GM21717 (cell line): ENCODE measurements around the gene CCT8.
A peak's percentile ranks its signal among the peaks of the same experiment; 100 is the strongest.
"Not testable (repeated sequence)": the region's sequence is repeated elsewhere in the genome, so short reads cannot be mapped to it uniquely, and the experiment has no call there.

Experiments
- ATAC-seq: cut with Tn5 transposase; IDR thresholded peaks from one replicate; pipeline ENCODE4 v1.9.1; 2021; ENCODE audit warnings: mild to moderate bottlenecking, moderate library complexity; ENCODE audit not compliant: unreplicated experiment

The CCT8 gene

DNA sequence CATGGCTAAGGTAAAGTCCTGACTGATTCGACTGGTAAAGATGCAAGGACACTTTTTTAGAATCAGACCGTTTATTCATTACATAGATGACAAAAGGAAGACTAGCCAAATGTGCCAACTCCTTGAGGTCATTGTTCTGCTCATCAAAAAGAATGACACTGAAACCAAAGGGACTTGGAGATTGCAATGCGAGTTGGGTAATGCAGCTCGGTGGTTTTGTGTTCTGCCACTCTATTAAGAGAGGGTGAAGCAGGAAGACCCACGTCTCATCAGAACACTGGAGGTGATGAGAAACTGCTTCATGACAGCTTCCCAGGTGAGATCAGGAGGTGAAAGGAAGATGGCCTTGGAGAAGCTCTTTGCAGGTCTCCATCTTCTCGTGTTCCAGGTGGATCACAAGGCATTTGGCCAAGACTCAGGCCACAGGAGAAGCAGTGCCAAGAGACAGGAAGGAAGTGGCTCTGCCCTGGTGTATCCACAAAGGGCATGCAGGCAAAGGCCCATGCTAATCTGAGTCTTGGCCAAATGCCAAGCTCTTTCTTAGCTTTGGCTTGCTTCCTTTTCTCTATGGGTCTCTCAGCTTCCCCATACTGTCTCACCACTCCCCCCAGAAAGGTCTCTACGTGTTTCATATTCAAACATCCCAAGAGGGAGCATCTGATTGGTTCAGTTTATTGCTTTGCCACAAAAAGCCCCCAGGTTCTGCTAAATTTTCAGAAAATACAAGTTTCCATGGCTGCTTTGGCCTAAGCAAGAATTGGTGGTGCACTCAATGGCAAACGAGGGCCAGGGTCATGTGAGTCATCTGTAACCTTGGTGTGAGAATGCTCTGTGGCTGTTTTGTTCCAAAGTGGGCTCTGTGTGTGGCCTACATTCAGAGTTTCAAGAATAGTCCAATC lies 5.7 kb upstream of the CCT8 start:
- ATAC-seq: no peak

DNA sequence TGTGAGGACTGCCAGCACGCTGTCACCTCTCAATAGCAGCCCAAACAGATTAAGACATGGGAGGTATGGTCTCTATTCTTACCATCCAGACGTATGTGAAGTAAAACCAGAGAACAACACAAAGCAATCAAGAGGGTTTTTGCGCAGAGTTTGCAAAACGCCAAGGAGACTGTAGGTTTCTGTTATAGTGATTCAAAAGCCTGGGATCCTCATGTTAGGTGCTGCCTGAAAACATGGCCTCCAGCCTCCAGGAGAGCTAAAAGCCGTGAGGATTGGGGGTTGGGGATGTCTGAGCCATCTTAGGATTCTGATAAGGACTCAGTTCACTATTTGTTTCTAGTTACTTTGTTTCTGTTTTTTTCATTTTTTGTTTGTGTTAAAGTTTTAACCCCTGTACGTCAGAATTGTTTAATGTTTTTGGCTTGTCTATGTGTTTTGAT lies 4.2 kb upstream of the CCT8 start:
- ATAC-seq: no peak

DNA sequence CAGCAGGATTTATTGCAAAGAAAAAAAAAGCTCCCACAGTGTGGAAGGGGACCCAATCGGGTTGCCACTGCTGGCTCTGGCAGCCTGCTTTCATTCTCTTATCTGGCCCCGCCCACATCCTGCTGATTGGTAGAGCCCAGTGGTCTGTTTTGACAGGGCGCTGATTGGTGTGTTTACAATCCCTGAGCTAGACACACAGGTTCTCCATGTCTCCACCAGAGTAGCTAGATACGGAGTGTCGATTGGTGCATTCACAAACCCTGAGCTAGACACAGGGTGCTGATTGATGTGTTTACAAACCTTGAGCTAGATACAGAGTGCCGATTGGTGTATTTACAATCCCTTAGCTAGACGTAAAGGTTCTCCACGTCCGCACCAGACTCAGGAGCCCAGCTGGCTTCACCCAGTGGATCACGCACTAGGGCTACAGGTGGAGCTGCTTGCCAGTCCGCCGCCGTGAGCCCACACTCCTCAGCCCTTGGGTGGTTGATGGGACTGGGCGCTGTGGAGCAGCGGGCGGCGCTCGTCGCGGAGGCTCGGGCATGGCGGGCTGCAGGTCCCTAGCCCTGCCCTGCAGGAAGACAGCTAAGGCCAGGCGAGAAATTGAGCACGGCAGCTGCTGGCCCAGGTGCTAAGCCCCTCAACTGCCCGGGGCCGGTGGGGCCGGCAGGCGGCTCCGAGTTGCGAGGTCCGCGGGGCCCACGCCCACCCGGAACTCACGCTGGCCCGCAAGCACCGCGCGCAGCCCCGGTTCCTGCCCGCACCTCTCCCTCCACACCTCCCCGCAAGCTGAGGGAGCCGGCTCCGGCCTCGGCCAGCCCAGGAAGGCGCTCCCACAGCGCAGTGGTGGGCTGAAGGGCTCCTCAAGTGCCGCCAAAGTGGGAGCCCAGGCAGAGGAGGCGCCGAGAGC lies 3.5 kb upstream of the CCT8 start:
- not testable (repeated sequence) for ATAC-seq

DNA sequence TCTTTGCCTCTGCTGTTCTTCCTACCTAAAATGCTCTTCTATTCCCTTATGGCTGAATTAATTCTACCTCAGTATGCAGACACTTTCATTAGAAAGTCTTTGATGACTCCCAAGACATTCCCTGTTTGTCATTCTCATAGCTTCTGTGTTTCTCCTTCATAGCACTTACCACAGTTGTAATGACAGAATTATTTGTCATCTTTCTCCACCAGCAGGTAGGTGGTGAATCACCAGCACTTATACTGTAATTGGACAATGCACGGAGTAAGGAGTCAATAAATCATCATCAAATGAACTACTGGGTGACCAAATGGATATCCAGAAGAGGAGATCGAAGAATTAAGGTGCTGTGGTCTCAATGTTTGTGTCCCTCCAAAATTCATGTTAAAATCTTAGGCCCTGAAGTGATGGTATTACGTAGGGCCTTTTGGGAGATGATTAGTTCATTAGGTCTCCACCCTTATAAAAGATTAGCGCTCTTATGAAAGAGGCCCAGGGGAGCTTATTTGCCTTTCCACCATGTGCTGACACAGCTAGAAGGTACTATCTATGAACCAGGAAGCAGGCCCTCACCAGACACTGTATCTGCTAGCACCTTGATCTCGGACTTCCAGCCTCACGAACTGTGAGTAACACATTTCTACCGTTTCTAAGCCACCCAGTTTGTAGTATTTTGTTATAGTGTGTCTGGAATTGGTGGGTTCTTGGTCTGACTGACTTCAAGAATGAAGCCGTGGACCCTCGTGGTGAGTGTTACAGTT lies 2.4 kb upstream of the CCT8 start:
- ATAC-seq: no peak

DNA sequence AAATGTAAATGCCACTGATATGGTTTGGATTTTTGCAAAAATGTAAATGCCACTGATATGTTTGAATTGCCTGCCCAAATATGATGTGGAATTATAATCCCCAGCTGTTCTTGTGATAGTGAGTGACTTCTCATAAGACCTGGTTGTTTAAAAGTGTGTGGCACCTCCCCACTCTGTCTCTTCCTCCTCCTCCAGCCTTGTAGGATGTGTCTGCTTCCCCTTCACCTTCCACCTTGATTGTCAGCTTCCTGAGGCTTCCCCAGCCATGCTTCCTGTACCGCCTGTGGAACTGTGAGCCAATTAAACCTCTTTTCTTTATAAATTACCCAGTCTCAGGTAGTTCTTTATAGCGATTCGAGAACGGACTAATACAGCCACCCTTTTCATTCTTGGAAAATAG lies 1.3 kb upstream of the CCT8 start:
- no peak for ATAC-seq

DNA sequence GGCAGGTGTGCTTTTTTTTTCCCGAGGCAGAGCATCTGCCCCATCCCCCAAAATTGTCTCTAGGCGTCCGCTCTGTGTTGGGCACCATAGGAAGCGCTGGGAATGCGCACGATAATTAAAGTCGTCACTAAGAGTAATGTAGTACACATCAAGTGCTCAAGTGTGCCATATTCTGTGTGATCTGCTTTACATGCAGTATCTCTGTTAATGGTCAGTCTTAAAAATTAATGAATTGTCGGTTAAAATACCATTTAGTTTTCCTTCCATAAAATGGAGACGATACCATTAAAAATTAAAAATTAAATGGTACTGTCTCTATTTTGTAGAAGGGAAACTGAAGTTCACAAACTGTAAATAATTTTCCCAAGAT lies 544 bp upstream of the CCT8 start:
- ATAC-seq: peak; percentile 14

DNA sequence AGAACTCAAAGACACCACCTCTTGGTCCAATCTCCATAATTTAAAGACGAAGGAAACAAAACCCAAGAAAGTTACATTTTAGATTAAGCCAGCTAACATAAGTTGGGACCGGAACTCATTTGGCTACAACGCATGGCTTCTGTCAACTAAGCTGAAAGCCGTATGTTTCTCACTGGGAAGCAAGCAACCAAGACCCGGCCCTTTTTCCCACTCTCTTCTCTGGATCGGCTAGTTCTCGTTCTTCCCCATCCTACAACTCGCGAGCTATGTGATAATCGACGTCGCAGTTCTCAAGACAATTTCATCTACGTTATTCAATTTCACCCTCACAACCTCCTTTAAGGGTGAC lies 601 bp downstream of the CCT8 start:
- ATAC-seq: peak; percentile 10

DNA sequence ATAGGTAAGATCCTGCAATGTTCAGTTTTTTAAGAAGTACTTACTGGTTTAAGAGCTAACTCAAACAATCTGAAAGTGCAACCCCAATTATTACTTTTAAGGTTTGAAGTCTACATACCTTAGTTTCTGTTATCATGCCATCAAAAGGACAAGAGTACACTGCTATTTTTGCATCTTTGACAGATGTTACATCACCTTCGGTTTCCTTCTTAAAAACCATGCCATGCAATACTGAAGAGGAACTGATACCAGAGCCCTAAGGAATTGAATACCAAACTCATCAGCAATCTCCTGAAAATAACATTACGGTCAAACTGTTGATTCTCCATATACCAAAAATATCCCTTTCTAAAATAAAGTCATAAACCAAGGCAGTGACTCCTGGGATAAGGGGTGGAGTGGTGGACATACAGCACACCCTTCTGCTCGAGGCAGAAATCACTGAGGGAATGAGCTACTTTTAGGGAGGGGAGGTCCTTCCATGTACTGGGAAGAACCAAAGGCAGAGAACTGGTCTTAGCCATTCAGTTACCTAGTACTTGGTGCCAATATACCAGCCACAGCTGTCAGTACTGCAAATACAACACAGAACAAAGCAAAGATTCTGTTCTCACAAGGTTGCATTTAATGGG lies 8.5 kb downstream of the CCT8 start:
- peak; percentile 96 for ATAC-seq

DNA sequence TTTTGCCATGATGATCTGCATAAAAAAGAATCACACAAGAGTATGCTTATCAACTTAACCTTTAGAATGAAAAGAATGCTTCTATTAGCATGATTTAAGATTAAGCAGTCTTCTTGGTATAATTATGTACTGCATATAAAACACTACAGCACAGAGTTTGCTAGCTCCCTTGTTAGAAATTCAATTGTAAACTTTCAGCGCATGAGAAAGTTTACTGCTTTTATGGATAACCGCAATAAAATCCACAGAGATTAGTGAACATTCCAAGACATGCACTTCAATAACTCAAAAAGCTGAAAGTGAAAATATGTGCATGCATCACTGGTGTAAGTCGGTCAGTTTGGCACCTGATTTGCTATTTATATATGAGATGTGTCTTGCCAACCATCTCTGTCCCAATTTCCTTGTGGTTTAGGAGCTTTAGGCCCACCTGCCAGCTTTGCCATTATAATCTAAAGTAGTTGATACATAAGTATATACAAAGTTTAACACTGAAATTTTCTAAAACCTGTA lies 16.9 kb downstream of the CCT8 start:
- ATAC-seq: no peak

DNA sequence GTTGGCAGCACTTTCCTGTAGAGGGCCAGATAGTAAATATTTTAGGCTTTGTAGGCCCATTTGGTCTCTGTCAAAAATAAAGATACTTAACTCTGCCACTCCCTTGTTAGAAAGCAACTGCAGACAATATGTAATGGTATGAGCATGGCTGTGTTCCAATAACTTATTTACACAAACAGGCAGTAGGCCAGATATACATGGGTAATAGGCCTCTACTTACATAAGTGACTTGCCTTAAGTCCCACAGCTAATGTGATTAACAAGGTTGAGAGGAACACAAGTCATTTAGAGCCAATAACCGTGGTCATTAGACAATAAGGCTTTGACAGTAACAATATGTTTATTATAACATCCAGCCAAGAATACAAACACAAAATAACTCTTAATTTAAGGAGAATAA lies 17.4 kb downstream of the CCT8 start:
- ATAC-seq: no peak

DNA sequence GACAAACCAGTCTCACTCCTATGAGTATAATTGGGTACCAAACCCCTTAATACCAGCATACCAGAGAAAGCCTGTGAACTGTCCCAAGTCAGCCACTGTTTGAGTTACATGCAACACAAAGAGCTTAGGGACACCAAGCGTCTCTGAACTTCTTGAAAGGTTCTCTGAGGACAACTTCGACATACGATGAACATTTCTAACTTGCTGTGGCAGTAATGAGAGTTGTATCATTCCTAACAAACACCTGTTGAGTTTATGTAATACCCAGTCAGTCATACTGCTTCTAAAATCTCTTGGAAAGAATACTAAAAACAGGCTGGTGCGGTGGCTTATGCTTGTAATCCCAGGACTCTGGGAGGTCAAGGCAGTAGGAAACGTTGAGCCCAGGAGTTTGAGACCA lies 18.4 kb downstream of the CCT8 start:
- ATAC-seq: no peak

DNA sequence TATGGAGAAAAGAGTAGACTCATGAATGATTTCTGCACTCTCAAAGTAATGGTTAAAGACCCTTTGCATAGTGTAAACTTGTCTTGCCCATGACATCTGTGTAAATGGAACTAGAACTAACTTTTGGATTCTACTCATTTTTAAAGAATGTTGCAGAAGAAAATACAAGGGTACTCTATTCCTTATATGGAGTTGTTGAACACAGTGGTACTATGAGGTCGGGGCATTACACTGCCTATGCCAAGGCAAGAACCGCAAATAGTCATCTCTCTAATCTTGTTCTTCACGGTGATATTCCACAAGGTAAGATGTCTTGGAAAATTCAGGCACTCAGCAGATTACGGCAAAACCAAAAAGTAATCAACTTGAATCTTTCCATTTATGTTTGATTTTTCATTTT lies 19.8 kb downstream of the CCT8 start:
- ATAC-seq: no peak

DNA sequence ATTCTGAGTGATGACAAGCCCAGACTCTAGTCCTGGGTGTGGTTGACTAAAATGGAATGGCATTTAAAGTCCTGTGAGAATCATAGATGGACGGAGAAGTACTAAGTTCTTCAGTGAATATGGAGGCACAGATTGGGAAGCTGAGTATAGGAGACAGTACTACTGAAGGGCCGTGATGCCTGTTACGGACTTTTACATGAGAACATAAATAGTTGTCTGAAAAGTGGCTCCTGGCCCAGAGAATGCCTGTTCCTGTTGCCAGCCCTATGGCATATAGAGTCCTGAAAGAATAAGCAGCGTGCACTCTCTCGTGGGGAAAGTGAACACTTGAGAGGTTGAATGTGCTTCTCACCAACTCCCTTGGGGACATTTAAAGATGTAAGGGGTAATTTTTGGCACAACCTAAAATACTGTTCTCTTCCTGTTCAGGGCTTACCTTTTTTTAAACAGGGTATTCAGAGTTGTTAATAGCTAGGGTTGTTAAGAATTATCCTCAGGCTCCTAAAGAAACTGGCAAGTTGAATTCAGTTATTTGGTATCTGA lies 20.4 kb downstream of the CCT8 start:
- no peak for ATAC-seq

DNA sequence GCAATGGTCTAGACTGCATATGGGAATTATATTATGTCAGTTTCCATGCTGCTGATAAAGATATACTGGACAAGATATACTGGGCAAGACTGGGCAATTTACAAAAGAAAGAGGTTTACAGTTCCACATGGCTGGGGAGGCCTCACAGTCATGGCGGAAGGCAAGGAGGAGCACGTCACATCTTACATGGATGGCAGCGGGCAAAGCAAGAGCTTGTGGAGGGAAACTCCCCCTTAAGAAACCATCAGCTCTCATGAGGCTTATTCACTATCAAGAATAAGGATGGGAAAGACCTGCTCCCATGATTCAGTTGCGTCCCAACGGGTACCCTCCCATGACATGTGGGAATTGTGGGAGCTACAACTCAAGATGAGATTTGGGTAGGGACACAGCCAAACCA lies 21.2 kb downstream of the CCT8 start:
- no peak for ATAC-seq

DNA sequence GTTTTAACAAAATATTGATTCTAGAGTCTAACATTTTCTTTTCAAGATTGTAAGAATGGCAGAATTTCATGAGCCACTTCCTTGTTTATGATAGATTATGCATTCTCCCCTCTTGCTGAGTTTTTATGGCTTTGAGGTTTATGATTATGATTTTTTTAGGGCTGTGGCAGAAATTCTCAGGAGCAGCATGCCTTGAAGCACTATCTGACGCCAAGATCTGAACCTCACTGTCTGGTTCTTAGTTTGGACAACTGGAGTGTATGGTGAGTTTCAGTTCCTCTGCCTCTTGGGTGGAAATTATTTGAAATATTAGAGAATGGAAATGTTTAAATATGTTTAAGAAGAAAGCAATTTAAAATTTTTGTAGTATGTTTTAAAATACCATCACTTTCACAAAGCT lies 38.8 kb downstream of the CCT8 start:
- ATAC-seq: no peak

DNA sequence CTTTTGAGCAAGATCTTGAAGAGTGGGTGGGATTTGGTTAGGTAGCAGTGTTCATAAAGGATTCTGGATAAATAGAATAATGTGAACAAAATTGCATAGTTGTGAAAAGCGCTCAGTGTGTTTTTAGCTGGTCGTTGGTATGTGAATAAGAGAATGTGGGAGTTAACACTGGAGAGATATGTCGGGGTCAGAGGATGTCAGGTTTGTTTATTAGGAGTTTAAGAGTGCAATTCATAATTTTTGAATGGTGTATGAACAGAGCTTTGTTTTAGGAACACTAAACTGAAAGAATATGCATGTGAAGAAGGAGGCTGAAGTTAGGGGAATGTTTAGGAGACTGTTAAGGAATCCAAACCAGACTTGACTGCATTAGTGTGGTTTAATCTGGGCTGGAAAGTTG lies 39.6 kb downstream of the CCT8 start:
- no peak for ATAC-seq

DNA sequence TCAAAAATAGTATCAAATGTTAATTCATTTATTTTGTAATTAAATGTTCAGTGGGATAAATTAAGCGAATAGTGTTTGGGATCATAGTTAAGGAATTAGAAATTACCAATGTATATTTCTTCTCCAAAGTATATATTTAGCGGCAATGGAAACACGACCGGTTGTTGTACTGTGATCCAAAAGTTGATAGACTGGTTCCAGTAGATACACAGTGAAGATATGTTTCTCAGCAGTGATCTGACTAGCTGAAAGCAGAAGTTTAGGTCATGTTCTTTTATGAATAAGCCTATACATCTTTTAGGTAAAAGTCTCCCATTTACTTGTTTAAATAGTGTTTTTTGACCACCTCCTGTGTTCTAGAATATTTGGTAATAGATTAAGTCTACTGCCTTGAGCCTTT lies 40.1 kb downstream of the CCT8 start:
- ATAC-seq: no peak

DNA sequence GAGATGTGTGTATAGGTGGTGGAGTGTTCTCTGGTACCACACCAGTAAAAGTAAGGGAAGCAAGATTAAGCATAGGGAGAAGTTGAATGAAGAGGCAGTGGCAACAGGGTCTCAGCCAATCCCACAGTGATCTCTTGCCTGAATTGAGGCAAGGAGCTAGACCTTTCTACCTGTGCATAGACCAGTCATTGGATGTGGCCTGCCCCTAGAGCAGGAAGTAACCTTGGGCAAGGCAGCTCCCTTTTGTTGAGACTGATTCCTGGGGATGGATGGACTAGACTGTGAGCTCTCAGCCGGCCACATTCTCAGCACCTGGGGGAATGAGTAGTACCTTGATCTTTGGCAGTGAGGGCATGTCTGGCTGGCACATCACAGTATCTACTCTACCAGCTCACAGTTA lies 42.5 kb downstream of the CCT8 start:
- ATAC-seq: no peak

DNA sequence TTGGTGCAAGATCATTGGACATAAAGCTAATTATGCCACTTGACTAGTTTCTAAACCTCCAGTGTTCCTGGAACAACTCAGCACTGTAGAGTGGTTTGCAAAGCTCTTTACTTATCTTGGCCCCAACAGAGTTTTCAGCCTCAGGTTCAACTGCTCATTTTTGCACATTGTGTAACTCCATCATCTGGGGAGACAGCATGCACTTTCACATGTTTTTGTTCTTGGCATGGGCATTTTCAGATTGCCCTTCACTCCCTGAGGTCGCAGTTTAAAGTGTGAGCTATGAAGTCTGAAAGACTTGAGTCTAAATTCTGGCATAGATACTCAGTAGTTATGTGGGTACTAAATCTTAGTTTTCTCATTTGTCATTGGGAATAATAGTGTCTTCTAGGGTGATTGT lies 43.9 kb downstream of the CCT8 start:
- ATAC-seq: no peak

DNA sequence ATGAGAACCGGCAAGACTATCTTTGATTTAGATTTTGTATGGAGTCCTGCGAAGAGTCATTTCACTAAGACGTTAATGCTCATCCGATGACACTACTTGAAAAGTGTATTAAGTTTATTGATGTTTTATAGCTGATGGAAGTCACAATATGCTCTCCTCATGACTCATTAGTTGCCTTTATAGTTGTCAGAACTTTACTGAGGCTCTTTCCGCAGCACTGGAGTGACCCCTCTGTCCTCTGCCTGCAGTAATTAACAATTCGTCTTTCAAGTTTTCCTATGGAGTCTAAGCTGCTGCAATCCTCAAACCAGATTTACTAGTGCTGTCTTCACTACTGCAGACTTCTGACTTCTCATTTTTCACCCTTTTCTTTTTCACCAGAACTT lies 48.1 kb downstream of the CCT8 start:
- no peak for ATAC-seq
